Osteocyte (in vitro differentiated cells): ENCODE measurements around the gene DGLUCY. TPM values are rescaled to one million over a fixed set of nuclear protein-coding genes. Genes with fewer than 3 reads are reported as not detected.
"Not testable (repeated sequence)": the region's sequence is repeated elsewhere in the genome, so short reads cannot be mapped to it uniquely, and the experiment has no call there.

Experiments used
- DNase-seq: peaks from one replicate; pipeline ENCODE4 v3.0.0; 2021; ENCODE audit warnings: mixed read lengths; ENCODE audit not compliant: unreplicated experiment; ENCODE audit errors: extremely low spot score
- H3K27ac Mint-ChIP-seq: one replicate; pipeline ENCODE4 v1.8.0; 2021; ENCODE audit warnings: mild to moderate bottlenecking, mixed read lengths; ENCODE audit not compliant: unreplicated experiment
- H3K27me3 Mint-ChIP-seq: one replicate; pipeline ENCODE4 v1.8.0; 2021; ENCODE audit warnings: mixed read lengths; ENCODE audit not compliant: unreplicated experiment
- H3K36me3 Mint-ChIP-seq: one replicate; pipeline ENCODE4 v1.8.0; 2021; ENCODE audit warnings: mixed read lengths; ENCODE audit not compliant: unreplicated experiment
- H3K4me1 Mint-ChIP-seq: one replicate; pipeline ENCODE4 v1.8.0; 2021; ENCODE audit warnings: mixed read lengths; ENCODE audit not compliant: unreplicated experiment
- H3K4me3 Mint-ChIP-seq: one replicate; pipeline ENCODE4 v1.8.0; 2021; ENCODE audit warnings: mild to moderate bottlenecking, moderate library complexity, mixed read lengths; ENCODE audit not compliant: unreplicated experiment
- H3K9me3 Mint-ChIP-seq: one replicate; pipeline ENCODE4 v1.8.0; 2021; ENCODE audit warnings: mixed read lengths; ENCODE audit not compliant: unreplicated experiment
- CTCF ChIP-seq: fragments of 200-600 bp; sonication (generic); IDR thresholded peaks from 2 replicates; pipeline ENCODE4 v1.5.0; 2021; ENCODE audit warnings: antibody characterized with exemption, mild to moderate bottlenecking, moderate library complexity
- total RNA-seq: library from RNA; stranded (reverse); gene quantifications from 2 replicates; pipeline ENCODE4 v1.2.1, GENCODE V29; 2021

The DGLUCY gene
- total RNA-seq, 1 donor from 2014 or later, result 20.4 TPM

- no peak for DNase-seq
- TF ChIP-seq CTCF, result no peak
- Mint-ChIP-seq H3K27me3 (no peaks in the 10 kb centered on the region), H3K27ac (peak overlapping the region; percentile 14), H3K36me3 (peaks cover 3% of the 10 kb centered on the region), H3K9me3 (no peaks in the 10 kb centered on the region), H3K4me1 (peaks cover 11% of the 10 kb centered on the region), H3K4me3 (no peak overlapping the region)
Observed at GRCh38 chr14:91149462-91149861, 35.6 kb downstream of the DGLUCY start.

DNA sequence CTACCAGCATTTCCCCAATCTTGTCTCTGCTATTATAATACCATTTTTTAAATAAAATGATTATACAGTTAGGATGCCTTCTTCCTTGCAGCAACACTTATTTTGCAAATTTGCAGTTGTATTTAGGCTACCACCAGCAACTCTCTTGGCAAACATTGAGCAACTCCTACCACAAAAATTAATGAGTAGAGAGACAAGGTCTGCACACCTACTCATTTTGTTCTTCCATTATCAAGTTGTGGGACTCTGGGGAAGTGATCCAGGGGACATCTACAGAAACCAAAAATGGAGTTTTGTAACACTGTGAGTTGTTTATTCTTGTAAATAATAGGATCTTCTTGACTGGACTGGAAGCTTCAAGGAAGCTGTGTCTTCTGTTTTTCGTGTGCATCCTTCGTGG is 38.6 kb downstream of the DGLUCY start:
- H3K4me1 Mint-ChIP-seq, result peaks cover 25% of the 10 kb centered on the region

GRCh38 chr14:91153360-91153759 is 39.5 kb downstream of the DGLUCY start:
- no peak for TF ChIP-seq CTCF
- no peak overlapping the region for H3K27ac Mint-ChIP-seq
- no peaks in the 10 kb centered on the region for H3K27me3 Mint-ChIP-seq
- no peak for DNase-seq
- peaks cover 1% of the 10 kb centered on the region for H3K36me3 Mint-ChIP-seq
- H3K9me3 Mint-ChIP-seq, result no peaks in the 10 kb centered on the region
- H3K4me3 Mint-ChIP-seq, result no peak overlapping the region
- H3K4me1 Mint-ChIP-seq, result peaks cover 25% of the 10 kb centered on the region

More for the DNA sequence above, 38.6 kb downstream of the DGLUCY start:
- H3K4me3 Mint-ChIP-seq, result no peak overlapping the region
- H3K27ac Mint-ChIP-seq, result no peak overlapping the region
- no peaks in the 10 kb centered on the region for H3K27me3 Mint-ChIP-seq
- no peaks in the 10 kb centered on the region for H3K36me3 Mint-ChIP-seq
- no peaks in the 10 kb centered on the region for H3K9me3 Mint-ChIP-seq
- TF ChIP-seq CTCF, result no peak
- no peak for DNase-seq

- no peak overlapping the region for H3K27ac Mint-ChIP-seq
- no peak overlapping the region for H3K4me3 Mint-ChIP-seq
- no peaks in the 10 kb centered on the region for H3K27me3 Mint-ChIP-seq
- no peaks in the 10 kb centered on the region for H3K9me3 Mint-ChIP-seq
- peaks cover 3% of the 10 kb centered on the region for H3K36me3 Mint-ChIP-seq
- TF ChIP-seq CTCF, result no peak
- no peak for DNase-seq
- peaks cover 17% of the 10 kb centered on the region for H3K4me1 Mint-ChIP-seq
Observed at GRCh38 chr14:91154851-91155625, 41.2 kb downstream of the DGLUCY start.

GRCh38 chr14:91155626-91156089 is 41.8 kb downstream of the DGLUCY start:
- peaks cover 17% of the 10 kb centered on the region for H3K4me1 Mint-ChIP-seq
- H3K27me3 Mint-ChIP-seq, result no peaks in the 10 kb centered on the region
- H3K36me3 Mint-ChIP-seq, result peaks cover 8% of the 10 kb centered on the region
- H3K4me3 Mint-ChIP-seq, result no peak overlapping the region
- H3K27ac Mint-ChIP-seq, result no peak overlapping the region
- H3K9me3 Mint-ChIP-seq, result no peaks in the 10 kb centered on the region
- no peak for DNase-seq
- no peak for TF ChIP-seq CTCF

- not testable (repeated sequence) for H3K9me3 Mint-ChIP-seq, H3K4me3 Mint-ChIP-seq, H3K27ac Mint-ChIP-seq, DNase-seq, H3K27me3 Mint-ChIP-seq
- Mint-ChIP-seq H3K4me1 (peaks cover 16% of the 10 kb centered on the region), H3K36me3 (peaks cover 12% of the 10 kb centered on the region)
Observed at GRCh38 chr14:91156142-91156666, 42.3 kb downstream of the DGLUCY start.

GRCh38 chr14:91156877-91157276 is 43.0 kb downstream of the DGLUCY start:
- not testable (repeated sequence) for H3K4me3 Mint-ChIP-seq, H3K27ac Mint-ChIP-seq, H3K9me3 Mint-ChIP-seq, H3K27me3 Mint-ChIP-seq, DNase-seq
- H3K36me3 Mint-ChIP-seq, result peaks cover 16% of the 10 kb centered on the region
- H3K4me1 Mint-ChIP-seq, result peaks cover 16% of the 10 kb centered on the region
